ENCODE data around the gene VASP. TPM values are rescaled to one million over a fixed set of nuclear protein-coding genes. Genes with fewer than 3 reads are reported as not detected.

VASP gene
- total RNA-seq, 1 experiment from 2014 or later: 152 TPM

DNA sequence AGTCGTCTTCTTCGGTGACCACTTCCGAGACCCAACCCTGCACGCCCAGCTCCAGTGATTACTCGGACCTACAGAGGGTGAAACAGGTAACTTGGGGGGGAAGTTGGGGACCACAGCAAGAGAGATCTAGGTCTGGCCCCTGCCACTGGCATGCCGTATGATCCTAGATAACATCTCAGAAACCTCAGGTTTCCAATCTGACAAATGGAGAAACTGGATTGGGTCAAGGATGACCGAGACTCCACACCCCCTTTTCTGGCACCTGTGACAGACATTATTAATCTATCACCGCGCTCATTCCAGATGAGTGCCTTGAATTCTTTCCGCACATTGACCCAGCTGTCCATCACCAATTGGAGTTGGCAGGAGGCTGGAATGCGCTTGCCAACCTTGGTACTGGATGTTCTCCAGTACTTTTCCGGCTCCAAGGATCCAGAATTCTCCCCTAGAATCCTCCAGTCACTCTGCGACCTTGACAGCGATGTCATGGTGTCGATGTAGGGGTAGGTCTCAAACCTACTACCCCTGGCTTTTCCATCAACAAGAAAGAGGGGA, 17.4 kb downstream of the VASP start (continued):
- TF ChIP-seq ZFX (IDR thresholded peaks at IDR 0.05) (no peak), FOSL1 (IDR thresholded peaks at IDR 0.05; ENCODE audit: low read depth) (no peak), POLR2A (IDR thresholded peaks at IDR 0.05; ENCODE audit: borderline replicate concordance, extremely low read depth, insufficient read depth, insufficient read length) (no peak)

DNA sequence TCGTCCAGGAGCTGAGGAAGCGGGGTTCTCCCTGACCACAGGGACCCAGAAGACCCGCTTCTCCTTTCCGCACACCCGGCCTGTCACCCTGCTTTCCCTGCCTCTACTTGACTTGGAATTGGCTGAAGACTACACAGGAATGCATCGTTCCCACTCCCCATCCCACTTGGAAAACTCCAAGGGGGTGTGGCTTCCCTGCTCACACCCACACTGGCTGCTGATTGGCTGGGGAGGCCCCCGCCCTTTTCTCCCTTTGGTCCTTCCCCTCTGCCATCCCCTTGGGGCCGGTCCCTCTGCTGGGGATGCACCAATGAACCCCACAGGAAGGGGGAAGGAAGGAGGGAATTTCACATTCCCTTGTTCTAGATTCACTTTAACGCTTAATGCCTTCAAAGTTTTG, 18.9 kb downstream of the VASP start:
- Histone ChIP-seq H3K27me3 (ENCODE audit: insufficient read depth, low read length) (no peaks in the 10 kb centered on the region), H3K27ac (ENCODE audit: low read depth, low read length) (no peak overlapping the region), H3K36me3 (ENCODE audit: control insufficient read depth in 1 of 2, insufficient read depth in 2 of 2, low read length in 2 of 2) (peaks cover 23 to 31% of the 10 kb centered on the region in 2 experiments), H3K4me1 (ENCODE audit: control insufficient read depth in 1 of 2, insufficient read depth in 2 of 2, low read length in 2 of 2) (peaks cover 23 to 53% of the 10 kb centered on the region in 2 experiments; a peak in 3 of 4 replicates), H4K20me1 (ENCODE audit: insufficient read depth) (no peaks in the 10 kb centered on the region), H3K79me2 (ENCODE audit: insufficient read depth, low read length) (peaks cover 3% of the 10 kb centered on the region; the same call in 1 of the 2 replicates), H3K4me3 (replicated peaks in 1 of 2; ENCODE audit: low read depth in 1 of 2, low read length in 2 of 2) (no peak overlapping the region), H3K9me2 (ENCODE audit: insufficient read depth) (no peaks in the 10 kb centered on the region), H2AFZ (ENCODE audit: low read depth, low read length, poor library complexity, severe bottlenecking) (no peak overlapping the region), H3K4me2 (ENCODE audit: low read length) (no peak overlapping the region), H3K9me3 (ENCODE audit: control insufficient read depth in 1 of 2, insufficient read depth in 1 of 2, low read depth in 1 of 2, low read length in 2 of 2) (no peaks in the 10 kb centered on the region), H3K9ac (ENCODE audit: low read length) (no peak overlapping the region)
- TSS peak; percentile 29 for BruUV-seq (replicated peaks)
- TF ChIP-seq, protein P1, sequence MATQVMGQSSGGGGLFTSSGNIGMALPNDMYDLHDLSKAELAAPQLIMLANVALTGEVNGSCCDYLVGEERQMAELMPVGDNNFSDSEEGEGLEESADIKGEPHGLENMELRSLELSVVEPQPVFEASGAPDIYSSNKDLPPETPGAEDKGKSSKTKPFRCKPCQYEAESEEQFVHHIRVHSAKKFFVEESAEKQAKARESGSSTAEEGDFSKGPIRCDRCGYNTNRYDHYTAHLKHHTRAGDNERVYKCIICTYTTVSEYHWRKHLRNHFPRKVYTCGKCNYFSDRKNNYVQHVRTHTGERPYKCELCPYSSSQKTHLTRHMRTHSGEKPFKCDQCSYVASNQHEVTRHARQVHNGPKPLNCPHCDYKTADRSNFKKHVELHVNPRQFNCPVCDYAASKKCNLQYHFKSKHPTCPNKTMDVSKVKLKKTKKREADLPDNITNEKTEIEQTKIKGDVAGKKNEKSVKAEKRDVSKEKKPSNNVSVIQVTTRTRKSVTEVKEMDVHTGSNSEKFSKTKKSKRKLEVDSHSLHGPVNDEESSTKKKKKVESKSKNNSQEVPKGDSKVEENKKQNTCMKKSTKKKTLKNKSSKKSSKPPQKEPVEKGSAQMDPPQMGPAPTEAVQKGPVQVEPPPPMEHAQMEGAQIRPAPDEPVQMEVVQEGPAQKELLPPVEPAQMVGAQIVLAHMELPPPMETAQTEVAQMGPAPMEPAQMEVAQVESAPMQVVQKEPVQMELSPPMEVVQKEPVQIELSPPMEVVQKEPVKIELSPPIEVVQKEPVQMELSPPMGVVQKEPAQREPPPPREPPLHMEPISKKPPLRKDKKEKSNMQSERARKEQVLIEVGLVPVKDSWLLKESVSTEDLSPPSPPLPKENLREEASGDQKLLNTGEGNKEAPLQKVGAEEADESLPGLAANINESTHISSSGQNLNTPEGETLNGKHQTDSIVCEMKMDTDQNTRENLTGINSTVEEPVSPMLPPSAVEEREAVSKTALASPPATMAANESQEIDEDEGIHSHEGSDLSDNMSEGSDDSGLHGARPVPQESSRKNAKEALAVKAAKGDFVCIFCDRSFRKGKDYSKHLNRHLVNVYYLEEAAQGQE (IDR thresholded peaks at IDR 0.05; ENCODE audit: low read depth): no peak
- no peak for TF ChIP-seq POLR2AphosphoS5 (IDR thresholded peaks at IDR 0.05; ENCODE audit: low read depth, low read length)
- peak; percentile 87 for TF ChIP-seq SP1 (IDR thresholded peaks at IDR 0.05; ENCODE audit: low read depth)
- ATAC-seq (peak; percentile 69), DNase-seq (ENCODE audit: low read depth, low spot score) (no peak)
- intact Hi-C loops (cut with micrococcal nuclease): no loop called here
- ChIA-PET RAD21 (ENCODE audit: low non-redundant PET in 1 of 2, low total read pairs in 2 of 2, uncharacterized antibody in 2 of 2, unreplicated experiment in 2 of 2) (no interaction called here), CTCF (no interaction called here), POLR2A (no interaction called here)
